IMR-90 (cell line): ENCODE results near the gene CLEC3A. TPM values are rescaled to one million over a fixed set of nuclear protein-coding genes. Genes with fewer than 3 reads are reported as not detected.

Experiments used
- ATAC-seq: fragments of 200-7000 bp; cut with Tn5 transposase; 2 replicates; pipeline ENCODE4 v1.9.1; 2020; ENCODE audit warnings: low read depth, mild to moderate bottlenecking, moderate library complexity
- BruUV-seq: library from RNA; stranded (reverse); fragments of 400-500 nt; replicated peaks from 2 replicates; lab custom pipeline; 2021; lab: Mats Ljungman, UMichigan
- CTCF ChIA-PET: fragments of 300-600 bp; formaldehyde crosslinking; extraction: SDS; loops from one replicate; lab custom pipeline; 2021; ENCODE audit warnings: antibody characterized with exemption; lab: Yijun Ruan, JAX
- POLR2A ChIA-PET: fragments of 300-600 bp; sonication (Branson Sonifier 250); formaldehyde crosslinking; loops from one replicate; lab custom pipeline; 2022; ENCODE audit warnings: antibody characterized with exemption; ENCODE audit not compliant: unreplicated experiment; lab: Charles Lee
- DNase-seq: peaks from one replicate; pipeline ENCODE4 v3.0.0; 2013
- H2AFZ ChIP-seq: replicated peaks from 2 replicates; pipeline ENCODE3; 2013; ENCODE audit warnings: low read length, mild to moderate bottlenecking; ENCODE audit not compliant: poor library complexity
- H2AK5ac ChIP-seq: 2 replicates; pipeline ENCODE4 v1.6.1; 2013; ENCODE audit warnings: low read depth, low read length, inconsistent platforms
- H2AK9ac ChIP-seq: replicated peaks from 2 replicates; pipeline ENCODE3; 2013; ENCODE audit warnings: mild to moderate bottlenecking, low read depth, low read length, moderate library complexity; ENCODE audit not compliant: poor library complexity
- H2BK120ac ChIP-seq: 2 replicates; pipeline ENCODE4 v1.6.1; 2013; ENCODE audit warnings: low read depth, low read length, inconsistent platforms
- H2BK15ac ChIP-seq: 3 replicates; pipeline ENCODE4 v1.6.1; 2013; ENCODE audit warnings: low read depth, low read length, inconsistent platforms
- H2BK20ac ChIP-seq: 2 replicates; pipeline ENCODE4 v1.6.1; 2013; ENCODE audit warnings: low read depth, mild to moderate bottlenecking, inconsistent platforms, low read length, moderate library complexity
- H2BK5ac ChIP-seq: 2 replicates; pipeline ENCODE4 v1.6.1; 2013; ENCODE audit warnings: mild to moderate bottlenecking, low read depth, low read length, inconsistent platforms; ENCODE audit not compliant: poor library complexity, severe bottlenecking
- H3K14ac ChIP-seq: replicated peaks from 2 replicates; pipeline ENCODE4 v1.6.1; 2013; ENCODE audit warnings: low read depth, low read length, inconsistent platforms
- H3K18ac ChIP-seq: 2 replicates; pipeline ENCODE4 v1.6.1; 2013; ENCODE audit warnings: low read depth, low read length, control low read depth
- H3K23ac ChIP-seq: 2 replicates; pipeline ENCODE4 v1.6.1; 2013; ENCODE audit warnings: low read depth, low read length, inconsistent platforms
- H3K27ac ChIP-seq: 2 replicates; pipeline ENCODE4 v1.5.1; 2013; ENCODE audit warnings: mild to moderate bottlenecking, control low read depth, low read length; ENCODE audit not compliant: insufficient read depth
- H3K27me3 ChIP-seq: 2 replicates; pipeline ENCODE4 v1.6.1; 2013; ENCODE audit warnings: low read length; ENCODE audit not compliant: control insufficient read depth, insufficient read depth
- H3K36me3 ChIP-seq: 2 replicates; pipeline ENCODE4 v1.6.1; 2013; ENCODE audit warnings: low read length, mixed read lengths; ENCODE audit not compliant: control insufficient read depth, insufficient read depth
- H3K4ac ChIP-seq: 2 replicates; pipeline ENCODE4 v1.6.1; 2013; ENCODE audit warnings: low read depth, low read length, inconsistent platforms
- H3K4me1 ChIP-seq: 2 replicates; pipeline ENCODE4 v1.6.1; 2013; ENCODE audit warnings: low read length, mixed read lengths; ENCODE audit not compliant: control insufficient read depth, insufficient read depth
- H3K4me2 ChIP-seq: 2 replicates; pipeline ENCODE4 v1.6.1; 2013; ENCODE audit warnings: low read depth, mild to moderate bottlenecking, control low read depth, low read length, moderate library complexity
- H3K4me3 ChIP-seq: 2 replicates; pipeline ENCODE4 v1.5.1; 2013; ENCODE audit warnings: low read depth, mild to moderate bottlenecking, control low read depth, low read length, moderate library complexity; ENCODE audit not compliant: insufficient read depth
- H3K56ac ChIP-seq: 2 replicates; pipeline ENCODE4 v1.6.1; 2013; ENCODE audit warnings: low read length, inconsistent platforms; ENCODE audit not compliant: insufficient read depth; ENCODE audit errors: extremely low read depth
- H3K79me1 ChIP-seq, 2 experiments: 2 replicates each; pipeline ENCODE4 v1.6.1; 2013; ENCODE audit warnings: low read length in 2 of 2, inconsistent platforms in 1 of 2, low read depth in 1 of 2
- H3K9ac ChIP-seq: 2 replicates; pipeline ENCODE4 v1.6.1; 2013; ENCODE audit warnings: low read depth, low read length, control low read depth
- H3K9me1 ChIP-seq: 2 replicates; pipeline ENCODE4 v1.6.1; 2013; ENCODE audit warnings: low read length, inconsistent platforms; ENCODE audit not compliant: insufficient read depth
- H3K9me3 ChIP-seq: 2 replicates; pipeline ENCODE4 v1.6.1; 2013; ENCODE audit warnings: low read length; ENCODE audit not compliant: control insufficient read depth, insufficient read depth
- H4K20me1 ChIP-seq: 2 replicates; pipeline ENCODE4 v1.6.1; 2013; ENCODE audit warnings: low read length, inconsistent platforms; ENCODE audit not compliant: insufficient read depth
- H4K5ac ChIP-seq: 2 replicates; pipeline ENCODE4 v1.6.1; 2013; ENCODE audit warnings: mild to moderate bottlenecking, low read depth, low read length, control low read depth
- H4K8ac ChIP-seq, 2 experiments: 2 replicates each; pipeline ENCODE4 v1.6.1; 2013; ENCODE audit warnings: low read depth in 2 of 2, low read length in 2 of 2, control low read depth in 1 of 2, inconsistent platforms in 1 of 2
- H4K91ac ChIP-seq: 2 replicates; pipeline ENCODE4 v1.6.1; 2013; ENCODE audit warnings: low read depth, low read length, inconsistent platforms; ENCODE audit not compliant: insufficient read depth
- BHLHE40 ChIP-seq: fragments of 150-350 bp; IDR thresholded peaks from 2 replicates; pipeline ENCODE4 v1.6.1; 2016; ENCODE audit warnings: mild to moderate bottlenecking, low read depth, low read length
- CEBPB ChIP-seq: IDR thresholded peaks from 2 replicates; pipeline ENCODE4 v1.6.1; 2012; ENCODE audit warnings: low read depth, low read length, improper control_type of control experiment
- CHD1 ChIP-seq: IDR thresholded peaks from 2 replicates; pipeline ENCODE4 v1.6.1; 2012; ENCODE audit warnings: low read depth, low read length, improper control_type of control experiment
- FOS ChIP-seq: fragments of 150-350 bp; IDR thresholded peaks from 2 replicates; pipeline ENCODE4 v1.6.1; 2016; ENCODE audit warnings: low read depth, low read length
- MAFK ChIP-seq: IDR thresholded peaks from 2 replicates; pipeline ENCODE4 v1.6.1; 2012; ENCODE audit warnings: low read depth, low read length, improper control_type of control experiment
- MAZ ChIP-seq: IDR thresholded peaks from 2 replicates; pipeline ENCODE4 v1.6.1; 2012; ENCODE audit warnings: low read depth, mild to moderate bottlenecking, low read length, improper control_type of control experiment, moderate library complexity, borderline replicate concordance
- MXI1 ChIP-seq: IDR thresholded peaks from 2 replicates; pipeline ENCODE4 v1.6.1; 2012; ENCODE audit warnings: low read depth, mild to moderate bottlenecking, low read length, moderate library complexity, borderline replicate concordance
- NFE2L2 ChIP-seq: fragments of 150-350 bp; IDR thresholded peaks from 2 replicates; pipeline ENCODE4 v1.6.1; 2016; ENCODE audit warnings: low read depth, mild to moderate bottlenecking, low read length
- POLR2A ChIP-seq: IDR thresholded peaks from 2 replicates; pipeline ENCODE4 v1.6.1; 2012; ENCODE audit warnings: mild to moderate bottlenecking, low read depth, low read length
- RAD21 ChIP-seq: IDR thresholded peaks from 2 replicates; pipeline ENCODE4 v1.6.1; 2012; ENCODE audit warnings: low read length, improper control_type of control experiment
- RCOR1 ChIP-seq: IDR thresholded peaks from 2 replicates; pipeline ENCODE4 v1.6.1; 2012; ENCODE audit warnings: mild to moderate bottlenecking, low read length, improper control_type of control experiment; ENCODE audit not compliant: insufficient replicate concordance
- RFX5 ChIP-seq: IDR thresholded peaks from 2 replicates; pipeline ENCODE4 v1.8.0; 2012; ENCODE audit warnings: low read depth, mild to moderate bottlenecking, low read length, moderate library complexity
- SMC3 ChIP-seq: fragments of 150-350 bp; IDR thresholded peaks from 2 replicates; pipeline ENCODE4 v1.6.1; 2016; ENCODE audit warnings: low read depth, mild to moderate bottlenecking, antibody characterized with exemption, low read length, moderate library complexity
- dilution Hi-C: fragments of 300-500 bp; cut with HindIII; formaldehyde crosslinking; loops from one replicate; pipeline ENCODE4 v1.14.3; 2018; ENCODE audit warnings: low sequenced_read_pairs; ENCODE audit not compliant: unreplicated experiment
- in situ Hi-C: fragments of 300-500 bp; cut with MboI; formaldehyde crosslinking; loops from 3 replicates; pipeline ENCODE4 v1.14.3; 2019; ENCODE audit warnings: low sequenced_read_pairs, inconsistent platforms, mixed read lengths
- intact Hi-C: fragments of 100-400 bp; cut with micrococcal nuclease; formaldehyde crosslinking; loops from 2 replicates; pipeline ENCODE4 v1.10.0; 2022
- polyA plus RNA-seq, 3 experiments: library from polyadenylated mRNA; depleted of rRNA; stranded (reverse); fragments of >200 nt; gene quantifications; 2 replicates each; pipeline ENCODE4 v1.2.3, GENCODE V29; 2012; ENCODE audit warnings: low replicate concordance in 1 of 3
- total RNA-seq: library from RNA; depleted of rRNA; stranded (reverse); fragments of >200 nt; gene quantifications from 2 replicates; pipeline ENCODE4 v1.2.3, GENCODE V29; 2012
- TF ChIP-seq, protein P1 (sequence below): fragments of 150-350 bp; IDR thresholded peaks from 2 replicates; pipeline ENCODE4 v1.6.1; 2017; ENCODE audit warnings: mild to moderate bottlenecking, antibody characterized with exemption, low read length, low read depth
- TF ChIP-seq, protein P2 (sequence below): fragments of 150-350 bp; IDR thresholded peaks from 2 replicates; pipeline ENCODE4 v1.6.1; 2016; ENCODE audit warnings: low read depth, mild to moderate bottlenecking, low read length, moderate library complexity, borderline replicate concordance
- TF ChIP-seq, protein P3 (sequence below): conservative IDR thresholded peaks from 2 replicates; pipeline ENCODE4 v1.5.1; 2012; ENCODE audit warnings: mild to moderate bottlenecking, low read depth, low read length, improper control_type of control experiment

The CLEC3A gene
- total and polyA plus RNA-seq, 2 of the 4 experiments (the other 2 are of a cell fraction): not detected

DNA sequence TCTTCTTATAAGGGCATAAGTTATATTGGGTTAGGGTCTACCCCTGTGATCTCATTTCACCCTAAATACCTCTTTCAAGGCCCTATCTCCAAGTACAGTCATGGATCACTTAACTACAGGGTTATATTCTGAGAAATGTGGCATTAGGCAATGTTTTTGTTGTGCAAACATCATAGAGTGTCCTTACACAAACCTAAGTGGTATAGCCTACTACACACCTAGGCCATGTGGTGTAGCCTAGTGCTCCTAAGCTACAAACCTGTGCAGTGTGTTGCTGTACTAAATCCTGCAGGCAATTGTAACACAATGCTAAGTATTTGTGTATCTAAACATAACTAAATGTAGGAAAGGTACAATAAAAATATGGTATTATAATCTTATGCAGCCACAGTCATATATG is 18.0 kb downstream of the CLEC3A start:
- ATAC-seq (no peak), DNase-seq (no peak)
- no peaks in the 10 kb centered on the region for H3K79me1 ChIP-seq
- intact Hi-C loops (no loop called here), in situ Hi-C loops (no loop called here), dilution Hi-C loops (no loop called here)
- no peak overlapping the region for H2AFZ ChIP-seq
- no peak overlapping the region for H2AK5ac ChIP-seq
- H3K36me3 ChIP-seq: no peaks in the 10 kb centered on the region
- H2AK9ac ChIP-seq: no peak overlapping the region
- H4K91ac ChIP-seq: no peak overlapping the region
- H4K8ac ChIP-seq: no peak overlapping the region
- no peaks in the 10 kb centered on the region for H3K27me3 ChIP-seq
- no peak overlapping the region for H3K4me2 ChIP-seq
- no peak overlapping the region for H4K5ac ChIP-seq
- TF ChIP-seq FOS: no peak
- TF ChIP-seq RAD21: no peak
- TF ChIP-seq RFX5: no peak
- TF ChIP-seq MAZ: no peak
- TF ChIP-seq, protein P1, sequence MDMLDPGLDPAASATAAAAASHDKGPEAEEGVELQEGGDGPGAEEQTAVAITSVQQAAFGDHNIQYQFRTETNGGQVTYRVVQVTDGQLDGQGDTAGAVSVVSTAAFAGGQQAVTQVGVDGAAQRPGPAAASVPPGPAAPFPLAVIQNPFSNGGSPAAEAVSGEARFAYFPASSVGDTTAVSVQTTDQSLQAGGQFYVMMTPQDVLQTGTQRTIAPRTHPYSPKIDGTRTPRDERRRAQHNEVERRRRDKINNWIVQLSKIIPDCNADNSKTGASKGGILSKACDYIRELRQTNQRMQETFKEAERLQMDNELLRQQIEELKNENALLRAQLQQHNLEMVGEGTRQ: no peak
- no peak for TF ChIP-seq CEBPB
- no peak for TF ChIP-seq NFE2L2
- TF ChIP-seq MXI1: no peak
- no peak for TF ChIP-seq MAFK
- TF ChIP-seq, protein P2, sequence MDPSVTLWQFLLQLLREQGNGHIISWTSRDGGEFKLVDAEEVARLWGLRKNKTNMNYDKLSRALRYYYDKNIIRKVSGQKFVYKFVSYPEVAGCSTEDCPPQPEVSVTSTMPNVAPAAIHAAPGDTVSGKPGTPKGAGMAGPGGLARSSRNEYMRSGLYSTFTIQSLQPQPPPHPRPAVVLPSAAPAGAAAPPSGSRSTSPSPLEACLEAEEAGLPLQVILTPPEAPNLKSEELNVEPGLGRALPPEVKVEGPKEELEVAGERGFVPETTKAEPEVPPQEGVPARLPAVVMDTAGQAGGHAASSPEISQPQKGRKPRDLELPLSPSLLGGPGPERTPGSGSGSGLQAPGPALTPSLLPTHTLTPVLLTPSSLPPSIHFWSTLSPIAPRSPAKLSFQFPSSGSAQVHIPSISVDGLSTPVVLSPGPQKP: no peak
- no peak for TF ChIP-seq POLR2A
- TF ChIP-seq, protein P3, sequence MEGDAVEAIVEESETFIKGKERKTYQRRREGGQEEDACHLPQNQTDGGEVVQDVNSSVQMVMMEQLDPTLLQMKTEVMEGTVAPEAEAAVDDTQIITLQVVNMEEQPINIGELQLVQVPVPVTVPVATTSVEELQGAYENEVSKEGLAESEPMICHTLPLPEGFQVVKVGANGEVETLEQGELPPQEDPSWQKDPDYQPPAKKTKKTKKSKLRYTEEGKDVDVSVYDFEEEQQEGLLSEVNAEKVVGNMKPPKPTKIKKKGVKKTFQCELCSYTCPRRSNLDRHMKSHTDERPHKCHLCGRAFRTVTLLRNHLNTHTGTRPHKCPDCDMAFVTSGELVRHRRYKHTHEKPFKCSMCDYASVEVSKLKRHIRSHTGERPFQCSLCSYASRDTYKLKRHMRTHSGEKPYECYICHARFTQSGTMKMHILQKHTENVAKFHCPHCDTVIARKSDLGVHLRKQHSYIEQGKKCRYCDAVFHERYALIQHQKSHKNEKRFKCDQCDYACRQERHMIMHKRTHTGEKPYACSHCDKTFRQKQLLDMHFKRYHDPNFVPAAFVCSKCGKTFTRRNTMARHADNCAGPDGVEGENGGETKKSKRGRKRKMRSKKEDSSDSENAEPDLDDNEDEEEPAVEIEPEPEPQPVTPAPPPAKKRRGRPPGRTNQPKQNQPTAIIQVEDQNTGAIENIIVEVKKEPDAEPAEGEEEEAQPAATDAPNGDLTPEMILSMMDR: no peak
- no peak for TF ChIP-seq SMC3
- TF ChIP-seq BHLHE40: no peak
- TF ChIP-seq CHD1: no peak
- TF ChIP-seq RCOR1: no peak
- ChIA-PET POLR2A (no interaction called here), CTCF (no interaction called here)
- no peak overlapping the region for H3K56ac ChIP-seq
- no peak overlapping the region for H3K14ac ChIP-seq
- H3K4me3 ChIP-seq: no peak overlapping the region
- no peak overlapping the region for H2BK15ac ChIP-seq
- H3K4me1 ChIP-seq: no peaks in the 10 kb centered on the region
- H3K27ac ChIP-seq: no peak overlapping the region
- H2BK5ac ChIP-seq: no peak overlapping the region
- no peak overlapping the region for H3K4ac ChIP-seq
- H3K9me3 ChIP-seq: no peaks in the 10 kb centered on the region
- no peaks in the 10 kb centered on the region for H4K20me1 ChIP-seq
- no peak overlapping the region for H3K23ac ChIP-seq
- BruUV-seq: no TSS peak
- H2BK120ac ChIP-seq: no peak overlapping the region
- H2BK20ac ChIP-seq: no peak overlapping the region
- H3K18ac ChIP-seq: no peak overlapping the region
- no peak overlapping the region for H3K9ac ChIP-seq
- H3K9me1 ChIP-seq: no peaks in the 10 kb centered on the region
